SK-N-MC (cell line): ENCODE data around the gene ASTN2.

Experiments
- EZH2 ChIP-seq: fragments of 200-600 bp; sonication (generic); IDR thresholded peaks from one replicate; pipeline ENCODE4 v1.6.1; 2017; ENCODE audit warnings: antibody characterized with exemption
- FOXP2 ChIP-seq: optimal IDR thresholded peaks from 2 replicates; pipeline ENCODE3; 2011; ENCODE audit warnings: mild to moderate bottlenecking, moderate library complexity; ENCODE audit not compliant: insufficient read depth; ENCODE audit errors: extremely low read length, control extremely low read depth
- POLR2AphosphoS5 ChIP-seq: IDR thresholded peaks from 2 replicates; pipeline ENCODE4 v1.6.1; 2012; ENCODE audit warnings: mild to moderate bottlenecking, low read depth, low read length, borderline replicate concordance

DNA sequence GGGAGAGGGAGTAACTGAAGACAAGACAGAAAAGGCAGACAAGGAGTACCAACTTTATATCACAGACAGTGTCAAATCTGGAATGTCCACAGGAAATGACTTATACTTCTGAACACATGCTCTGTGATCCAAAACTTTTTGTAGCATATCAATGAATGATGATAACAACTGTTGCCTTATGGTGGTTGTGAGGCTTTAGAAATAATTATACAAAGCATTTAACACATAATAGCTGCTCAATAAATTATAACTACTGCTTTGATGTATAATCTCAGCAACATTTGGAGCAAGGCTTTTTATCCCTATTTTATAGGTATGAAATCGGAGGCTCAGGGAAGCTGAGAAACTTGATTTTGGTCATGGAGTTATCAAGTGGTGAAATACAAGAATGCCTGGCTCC is 3.3 kb upstream of the ASTN2 start:
- no peak for TF ChIP-seq EZH2
- TF ChIP-seq POLR2AphosphoS5, result no peak
- TF ChIP-seq FOXP2, result no peak
